B cell (primary cell): ENCODE data around the gene SPRED2. TPM values are rescaled to one million over a fixed set of nuclear protein-coding genes. Genes with fewer than 3 reads are reported as not detected.

Experiments used
- ATAC-seq: fragments of 200-7000 bp; cut with Tn5 transposase; one replicate; pipeline ENCODE4 v1.10.0; 2021; ENCODE audit warnings: low read depth, mild to moderate bottlenecking, moderate number of reproducible peaks, moderate library complexity
- CTCF ChIA-PET: fragments of 350-600 bp; sonication (Branson Sonifier 250); formaldehyde crosslinking; loops from one replicate; lab custom pipeline; 2021; ENCODE audit warnings: antibody characterized with exemption, inconsistent platforms; lab: Charles Lee
- POLR2A ChIA-PET: fragments of 350-600 bp; sonication (Branson Sonifier 250); formaldehyde crosslinking; loops from one replicate; lab custom pipeline; 2021; ENCODE audit warnings: antibody characterized with exemption; lab: Charles Lee
- DNase-seq: peaks from one replicate; pipeline ENCODE4 v3.0.0; 2013
- H2AFZ ChIP-seq: 2 replicates; pipeline ENCODE4 v1.6.1; 2012; ENCODE audit warnings: mild to moderate bottlenecking, low read depth, low read length; ENCODE audit not compliant: insufficient read depth, poor library complexity, severe bottlenecking
- H3K27ac ChIP-seq, 2 donors: 1 replicate in 1 of 2; 2 replicates in 1 of 2; pipeline ENCODE4 v1.5.1; 2012 to 2013; ENCODE audit warnings: low read length in 2 of 2, mild to moderate bottlenecking in 2 of 2, moderate library complexity in 1 of 2
- H3K27me3 ChIP-seq, 4 experiments: fragments of 200-600 bp in 1 of 4; sonication (generic) in 1 of 4; replicated peaks in 1 of 4; 1 replicate in 2 of 4; 2 replicates in 2 of 4; pipeline versions ENCODE4 v1.6.1 to v1.7.0; 2013 to 2016; ENCODE audit warnings: low read length in 3 of 4, mild to moderate bottlenecking in 2 of 4, mixed read lengths in 1 of 4, moderate library complexity in 1 of 4; ENCODE audit not compliant: insufficient read depth in 4 of 4, control insufficient read depth in 3 of 4; ENCODE audit errors: control extremely low read depth in 1 of 4
- H3K36me3 ChIP-seq, 2 experiments: replicated peaks in 1 of 2; 1 replicate in 1 of 2; 2 replicates in 1 of 2; pipeline versions ENCODE4 v1.6.1 to v1.7.1; 2013; ENCODE audit warnings: low read length in 1 of 2; ENCODE audit not compliant: insufficient read depth in 2 of 2, control insufficient read depth in 1 of 2; ENCODE audit errors: control extremely low read depth in 1 of 2, extremely low read depth in 1 of 2
- H3K4me1 ChIP-seq, 2 donors: fragments of 200-600 bp in 1 of 2; sonication (generic) in 1 of 2; 1 replicate in 1 of 2; 2 replicates in 1 of 2; pipeline versions ENCODE4 v1.5.1 to v1.6.1; 2013 to 2017; ENCODE audit warnings: low read length in 2 of 2; ENCODE audit not compliant: control insufficient read depth in 2 of 2, insufficient read depth in 2 of 2
- H3K4me2 ChIP-seq: replicated peaks from 2 replicates; pipeline ENCODE3; 2012; ENCODE audit warnings: mild to moderate bottlenecking, low read depth, low read length; ENCODE audit not compliant: poor library complexity, severe bottlenecking
- H3K4me3 ChIP-seq, 5 experiments: fragments of 200-600 bp in 1 of 5; sonication (generic) in 1 of 5; 1 replicate in 3 of 5; 2 replicates in 2 of 5; pipeline versions ENCODE4 v1.5.1 to v1.7.0; 2011 to 2016; ENCODE audit warnings: low read length in 4 of 5, mild to moderate bottlenecking in 4 of 5, low read depth in 2 of 5, control low read depth in 1 of 5, moderate library complexity in 1 of 5; ENCODE audit not compliant: insufficient read depth in 1 of 5; ENCODE audit errors: control extremely low read depth in 1 of 5, extremely low read depth in 1 of 5
- H3K79me2 ChIP-seq: fragments of 200-600 bp; sonication (generic); one replicate; pipeline ENCODE4 v1.6.0; 2016; ENCODE audit warnings: low read length; ENCODE audit not compliant: control insufficient read depth, insufficient read depth
- H3K9ac ChIP-seq: fragments of 200-600 bp; sonication (generic); 2 replicates; pipeline ENCODE4 v1.6.1; 2017; ENCODE audit warnings: mild to moderate bottlenecking, low read length, moderate library complexity
- H3K9me3 ChIP-seq, 3 donors: one replicate each; pipeline versions ENCODE4 v1.6.1 to v1.7.1; 2013; ENCODE audit warnings: low read length in 2 of 3; ENCODE audit not compliant: control insufficient read depth in 2 of 3, insufficient read depth in 1 of 3; ENCODE audit errors: control extremely low read depth in 1 of 3
- H4K20me1 ChIP-seq: 2 replicates; pipeline ENCODE4 v1.6.0; 2012; ENCODE audit warnings: mild to moderate bottlenecking, low read length; ENCODE audit not compliant: insufficient read depth, control insufficient read depth, poor library complexity, severe bottlenecking
- H3K27ac Mint-ChIP-seq: one replicate; pipeline ENCODE4 v1.8.0; 2021; ENCODE audit warnings: mixed read lengths
- H3K27me3 Mint-ChIP-seq: one replicate; pipeline ENCODE4 v1.8.0; 2021; ENCODE audit warnings: mixed read lengths
- H3K4me1 Mint-ChIP-seq: one replicate; pipeline ENCODE4 v1.8.0; 2021; ENCODE audit warnings: mixed read lengths
- H3K4me3 Mint-ChIP-seq: one replicate; pipeline ENCODE4 v1.8.0; 2021; ENCODE audit warnings: mixed read lengths
- H3K9me3 Mint-ChIP-seq: one replicate; pipeline ENCODE4 v1.8.0; 2022; ENCODE audit warnings: mixed read lengths; ENCODE audit not compliant: insufficient read depth
- CTCF ChIP-seq: fragments of 200-600 bp; IDR thresholded peaks from one replicate; pipeline ENCODE4 v1.8.0; 2022; ENCODE audit warnings: antibody characterized with exemption, mild to moderate bottlenecking
- EZH2 ChIP-seq: IDR thresholded peaks from 2 replicates; pipeline ENCODE4 v1.6.1; 2012; ENCODE audit warnings: borderline replicate concordance, low read depth, mild to moderate bottlenecking, moderate library complexity, low read length; ENCODE audit not compliant: insufficient read depth, poor library complexity, severe bottlenecking
- WGBS: methylation state at CpG from one replicate; pipeline ENCODE4 v1.1.5; 2013; ENCODE audit warnings: missing lambda C conversion rate; ENCODE audit not compliant: insufficient coverage; 5-methylcytosine and 5-hydroxymethylcytosine counted together
- intact Hi-C: fragments of 100-400 bp; cut with micrococcal nuclease; formaldehyde crosslinking; loops from one replicate; pipeline ENCODE4 v1.10.0; 2022
- polyA plus RNA-seq: library from polyadenylated mRNA; depleted of rRNA; stranded (reverse); fragments of >200 nt; gene quantifications from 2 replicates; pipeline ENCODE4 v1.2.3, GENCODE V29; 2012
- total RNA-seq, 2 donors: library from RNA; stranded (reverse); fragments of 120-200 nt in 1 of 2; gene quantifications; 1 replicate in 1 of 2; 2 replicates in 1 of 2; pipeline versions ENCODE4 v1.2.3 to v1.2.4, GENCODE V29; 2013 to 2022

Gene SPRED2
- total and polyA plus RNA-seq, 2 donors (not counting 1 experiment from before 2014, with no cell fraction given) = 0.40 to 1.3 TPM

- TF ChIP-seq CTCF (no peak), EZH2 (no peak)
- no peak overlapping the region for H3K9ac ChIP-seq
- H3K9me3 ChIP-seq = no peaks in the 10 kb centered on the region
- H3K36me3 ChIP-seq = no peaks in the 10 kb centered on the region
- intact Hi-C loops = no loop called here
- H4K20me1 ChIP-seq = no peaks in the 10 kb centered on the region
- POLR2A ChIA-PET = no interaction called here
- H3K4me1 Mint-ChIP-seq = no peaks in the 10 kb centered on the region
- no peak overlapping the region for H3K4me2 ChIP-seq
- H3K27ac Mint-ChIP-seq = no peak overlapping the region
- H3K27ac ChIP-seq = no peak overlapping the region
- no peak overlapping the region for H2AFZ ChIP-seq
- no peak overlapping the region for H3K4me3 ChIP-seq
- no peaks in the 10 kb centered on the region for H3K79me2 ChIP-seq
- DNase-seq (no peak), ATAC-seq (no peak)
- CTCF ChIA-PET = no interaction called here
- no peak overlapping the region for H3K4me3 Mint-ChIP-seq
- no peaks in the 10 kb centered on the region for H3K4me1 ChIP-seq
- peaks cover 0 to 10% (median 1%) of the 10 kb centered on the region in 4 experiments for H3K27me3 ChIP-seq
- no peaks in the 10 kb centered on the region for H3K9me3 Mint-ChIP-seq
- WGBS = 63% methylated on average over 2 of the region's 3 CpGs
- H3K27me3 Mint-ChIP-seq = peaks cover 15% of the 10 kb centered on the region
Measured at GRCh38 chr2:65354773-65355172, 77.6 kb downstream of the SPRED2 start.

- TF ChIP-seq CTCF = no peak
- no peak for TF ChIP-seq EZH2
- ATAC-seq (no peak), DNase-seq (no peak)
- Histone ChIP-seq H3K4me3 (no peak overlapping the region), H3K9me3 (no peaks in the 10 kb centered on the region), H3K9ac (no peak overlapping the region), H3K4me1 (no peaks in the 10 kb centered on the region), H3K4me2 (no peak overlapping the region), H3K27ac (no peak overlapping the region), H3K79me2 (no peaks in the 10 kb centered on the region), H2AFZ (no peak overlapping the region), H4K20me1 (no peaks in the 10 kb centered on the region), H3K27me3 (peaks cover 0 to 10% (median 1%) of the 10 kb centered on the region in 4 experiments), H3K36me3 (no peaks in the 10 kb centered on the region)
- ChIA-PET POLR2A (no interaction called here), CTCF (no interaction called here)
- Mint-ChIP-seq H3K4me1 (no peaks in the 10 kb centered on the region), H3K27ac (no peak overlapping the region), H3K27me3 (peaks cover 15% of the 10 kb centered on the region), H3K4me3 (no peak overlapping the region), H3K9me3 (no peaks in the 10 kb centered on the region)
- 49% methylated on average over 4 of the region's 5 CpGs for WGBS
- intact Hi-C loops = no loop called here
Measured at GRCh38 chr2:65353927-65354326, 78.5 kb downstream of the SPRED2 start.
